Renal cortex interstitium (tissue), 11 donors: ENCODE results near the gene SEMA4A. TPM values are rescaled to one million over a fixed set of nuclear protein-coding genes. Genes with fewer than 3 reads are reported as not detected.
"Not testable (repeated sequence)": the region's sequence is repeated elsewhere in the genome, so short reads cannot be mapped to it uniquely, and the experiment has no call there.

Experiments used
- DNase-seq, 11 donors: peaks; one replicate each; pipeline ENCODE4 v3.0.0-alpha.2; 2013; ENCODE audit warnings: low read depth in 9 of 11, low spot score in 4 of 11; ENCODE audit errors: extremely low read depth in 1 of 11
- polyA plus RNA-seq, 3 donors: library from polyadenylated mRNA; unstranded; fragments of 120-200 nt; gene quantifications; one replicate each; pipeline ENCODE4 v1.2.1, GENCODE V29; 2013; ENCODE audit not compliant: insufficient read length in 3 of 3

Gene SEMA4A
- polyA plus RNA-seq, 3 donors = 16.6 to 27.8 (median 18.4) TPM

DNA sequence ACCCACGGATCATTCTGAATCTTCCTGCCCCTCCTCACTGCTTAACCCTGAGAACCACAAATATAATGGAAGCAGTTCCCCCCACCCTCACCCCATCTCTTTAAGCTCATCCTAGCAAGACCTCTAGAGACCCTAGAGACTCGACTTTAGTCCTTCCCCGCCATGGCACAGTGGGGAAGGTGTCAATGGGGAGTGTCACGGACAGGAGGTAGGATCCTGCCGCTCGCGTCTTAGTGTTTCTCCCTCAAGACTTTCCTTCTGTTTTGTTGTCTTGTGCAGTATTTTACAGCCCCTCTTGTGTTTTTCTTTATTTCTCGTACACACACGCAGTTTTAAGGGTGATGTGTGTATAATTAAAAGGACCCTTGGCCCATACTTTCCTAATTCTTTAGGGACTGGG, 58.7 kb downstream of the SEMA4A start:
- DNase-seq = no peak

DNA sequence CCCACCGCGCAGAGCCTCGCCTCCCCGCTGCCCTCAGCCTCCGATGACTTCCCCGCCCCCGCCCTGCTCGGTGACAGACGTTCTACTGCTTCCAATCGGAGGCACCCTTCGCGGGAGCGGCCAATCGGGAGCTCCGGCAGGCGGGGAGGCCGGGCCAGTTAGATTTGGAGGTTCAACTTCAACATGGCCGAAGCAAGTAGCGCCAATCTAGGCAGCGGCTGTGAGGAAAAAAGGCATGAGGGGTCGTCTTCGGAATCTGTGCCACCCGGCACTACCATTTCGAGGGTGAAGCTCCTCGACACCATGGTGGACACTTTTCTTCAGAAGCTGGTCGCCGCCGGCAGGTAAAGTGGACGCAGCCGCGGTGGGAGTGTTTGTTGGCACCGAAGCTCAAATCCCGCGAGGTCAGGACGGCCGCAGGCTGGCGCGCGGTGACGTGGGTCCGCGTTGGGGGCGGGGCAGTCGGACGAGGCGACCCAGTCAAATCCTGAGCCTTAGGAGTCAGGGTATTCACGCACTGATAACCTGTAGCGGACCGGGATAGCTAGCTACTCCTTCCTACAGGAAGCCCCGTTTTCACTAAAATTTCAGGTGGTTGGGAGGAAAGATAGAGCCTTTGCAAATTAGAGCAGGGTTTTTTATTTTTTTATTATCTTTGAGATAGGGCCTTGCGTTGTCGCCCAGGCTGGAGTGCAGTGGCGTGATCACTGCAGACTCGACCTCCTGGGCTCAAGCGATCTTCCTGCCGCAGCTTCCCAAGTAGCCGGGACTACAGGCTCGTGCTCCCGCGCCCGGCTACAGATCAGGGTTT, 59.7 kb downstream of the SEMA4A start, which contains the start of gene PMF1:
Gene PMF1 (plus strand): TSS at position 175 of the 811 bp plus-strand sequence. CDS start 9 bp downstream, at position 184.
- peak; percentile 88 to 97 (median 94) for DNase-seq

DNA sequence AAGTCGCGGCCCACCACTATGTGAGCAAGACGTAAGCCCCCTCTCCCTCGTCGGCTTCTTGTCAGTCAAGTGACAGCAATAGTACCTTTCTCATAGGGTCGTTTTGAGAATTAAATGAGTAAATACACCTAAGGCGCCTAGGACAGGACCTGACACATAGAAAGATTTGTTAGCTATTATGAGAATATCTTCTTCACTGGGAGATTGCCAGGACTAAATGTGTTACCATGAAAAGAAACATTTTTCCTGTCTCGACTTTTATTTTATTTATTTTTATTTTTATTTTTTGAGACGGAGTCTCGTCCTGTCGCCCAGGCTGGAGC, 60.2 kb downstream of the SEMA4A start:
- DNase-seq = no peak

DNA sequence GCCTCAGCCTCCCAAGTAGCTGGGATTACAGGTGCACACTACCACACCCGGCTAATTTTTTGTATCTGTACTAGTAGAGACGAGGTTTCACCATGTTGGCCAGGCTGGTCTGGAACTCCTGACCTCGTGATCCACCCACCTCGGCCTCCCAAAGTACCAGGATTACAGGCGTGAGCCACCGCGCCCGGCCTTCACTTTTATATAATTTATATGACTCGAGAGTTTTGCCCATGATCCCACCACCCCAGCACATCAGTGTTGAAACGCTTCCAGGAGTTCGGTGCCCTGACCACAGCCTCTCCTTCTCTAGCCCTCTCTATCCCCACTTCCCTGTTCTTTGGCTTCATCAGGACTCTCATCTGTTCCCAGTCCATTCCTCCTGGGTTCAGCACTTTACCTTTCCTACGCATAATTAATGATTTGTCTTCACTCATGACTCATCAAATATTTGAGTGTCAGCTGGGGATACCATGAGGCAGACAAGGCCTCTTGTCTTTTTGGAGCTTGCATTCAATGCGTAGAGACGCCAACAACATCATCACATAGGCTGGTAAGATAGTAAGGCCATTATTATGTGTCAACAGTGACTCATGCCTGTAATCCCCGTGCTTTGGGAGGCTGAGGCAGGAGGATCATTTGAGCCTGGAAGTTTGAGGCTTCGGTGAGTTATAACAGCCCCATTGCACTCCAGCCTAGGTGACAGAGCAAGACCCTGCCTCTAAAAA, 60.8 kb downstream of the SEMA4A start:
- DNase-seq = no peak

DNA sequence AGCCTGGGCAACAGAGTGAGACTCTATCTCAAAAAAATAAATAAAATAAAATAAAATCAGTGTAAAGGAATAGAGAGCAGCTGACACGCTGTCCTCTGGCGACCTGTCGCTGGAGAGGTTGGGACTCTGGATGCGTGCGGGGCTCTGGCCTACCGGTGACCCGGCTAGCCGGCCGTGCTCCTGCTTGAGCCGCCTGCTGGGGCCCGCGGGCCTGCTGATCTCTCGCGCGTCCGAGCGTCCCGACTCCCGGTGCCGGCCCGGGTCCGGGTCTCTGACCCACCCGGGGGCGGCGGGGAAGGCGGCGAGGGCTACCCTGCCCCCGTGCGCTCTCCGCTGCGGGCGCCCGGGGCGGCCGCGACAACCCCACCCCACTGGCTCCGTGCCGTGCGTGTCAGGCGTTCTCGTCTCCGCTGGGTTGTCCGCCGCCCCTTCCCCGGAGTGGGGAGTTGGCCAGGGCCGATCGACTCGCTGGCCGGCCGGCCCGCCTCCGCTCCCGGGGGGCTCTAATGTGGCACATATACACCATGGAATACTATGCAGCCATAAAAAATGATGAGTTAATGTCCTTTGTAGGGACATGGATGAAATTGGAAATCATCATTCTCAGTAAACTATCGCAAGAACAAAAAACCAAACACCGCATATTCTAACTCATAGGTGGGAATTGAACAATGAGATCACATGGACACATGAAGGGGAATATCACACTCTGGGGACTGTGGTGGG, 63.1 kb downstream of the SEMA4A start:
- not testable (repeated sequence) for DNase-seq

DNA sequence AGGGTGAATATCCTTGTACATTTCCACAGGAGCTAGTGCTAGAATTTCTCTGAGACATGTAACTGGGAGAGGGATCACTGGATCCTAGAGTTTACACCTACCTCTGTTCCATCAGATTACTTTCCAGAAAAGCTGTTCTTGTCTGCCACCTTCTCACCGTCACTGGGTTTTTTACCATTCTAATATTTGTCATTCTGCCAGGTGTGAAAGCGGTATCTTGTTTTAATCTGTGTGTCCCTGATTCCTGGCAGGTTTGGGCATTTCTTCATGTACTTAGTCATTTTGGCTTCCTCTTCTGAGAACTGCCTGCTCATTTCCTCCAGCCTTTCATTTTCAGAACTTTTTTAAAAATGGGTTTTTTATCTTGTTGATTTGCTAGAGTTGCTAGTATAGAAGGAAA, 64.5 kb downstream of the SEMA4A start:
- DNase-seq = no peak

DNA sequence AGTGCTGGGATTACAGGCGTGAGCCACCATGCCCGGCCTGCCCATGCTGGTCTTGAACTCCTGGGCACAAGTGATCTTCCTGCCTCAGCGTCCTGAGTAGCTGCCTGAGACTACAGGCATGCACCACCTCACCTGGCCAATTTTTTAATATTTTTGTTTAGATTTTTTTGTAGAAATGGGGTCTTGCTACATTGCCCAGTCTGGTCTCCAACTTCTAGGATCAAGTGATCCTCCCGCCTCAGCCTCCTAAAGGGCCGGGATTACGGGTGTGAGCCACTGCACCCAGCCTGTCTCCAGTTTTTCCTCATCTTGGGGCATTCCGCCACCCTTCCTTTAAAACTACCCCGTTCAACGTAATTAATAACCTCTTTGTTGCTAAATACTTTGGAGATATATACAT, 66.8 kb downstream of the SEMA4A start:
- DNase-seq = no peak

DNA sequence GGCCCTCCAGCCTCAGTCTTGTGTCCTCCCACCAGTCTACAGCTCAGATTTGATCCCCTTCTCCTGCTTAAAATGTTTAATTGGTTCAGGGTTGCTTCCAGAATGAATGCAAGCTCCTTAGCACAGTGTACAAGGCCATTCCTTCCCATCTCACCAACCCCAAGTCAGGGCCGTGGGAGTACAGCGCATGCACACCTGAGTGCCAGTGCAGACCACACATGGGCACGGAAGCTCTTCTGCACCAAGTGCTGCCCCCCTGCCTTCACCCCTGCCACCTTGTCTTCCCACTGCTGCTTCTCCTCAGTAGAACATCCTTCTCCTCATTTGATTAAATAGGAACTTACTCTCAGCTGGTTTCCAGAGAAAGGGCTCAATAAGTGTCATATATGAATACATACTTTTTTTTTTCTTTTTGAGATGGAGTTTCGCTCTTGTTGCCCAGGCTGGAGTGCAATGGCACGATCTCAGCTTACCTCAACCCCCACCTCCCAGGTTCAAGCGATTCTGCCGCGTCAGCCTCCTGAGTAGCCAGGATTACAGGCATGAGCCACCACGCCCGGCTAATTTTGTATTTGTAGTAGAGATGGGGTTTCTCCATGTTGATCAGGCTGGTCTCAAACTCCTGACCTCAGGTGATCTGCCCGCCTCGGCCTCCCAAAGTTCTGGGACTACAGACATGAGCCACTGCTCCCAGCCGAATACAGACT, 68.8 kb downstream of the SEMA4A start:
- DNase-seq = no peak

DNA sequence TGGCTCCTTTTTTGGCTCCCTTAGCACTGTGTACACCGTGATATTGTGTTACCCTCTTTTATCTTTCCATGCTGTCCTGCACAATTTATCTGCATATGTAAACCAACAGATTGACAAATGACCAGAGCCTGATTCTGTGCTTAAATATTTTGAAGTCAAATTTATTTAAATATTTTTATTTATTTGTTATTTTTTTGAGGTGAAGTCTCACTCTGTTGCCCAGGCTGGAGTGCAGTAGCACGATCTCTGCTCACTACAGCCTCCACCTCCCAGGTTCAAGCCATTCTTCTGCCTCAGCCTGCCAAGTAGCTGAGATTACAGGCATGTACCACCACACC, 72.3 kb downstream of the SEMA4A start:
- no peak for DNase-seq

DNA sequence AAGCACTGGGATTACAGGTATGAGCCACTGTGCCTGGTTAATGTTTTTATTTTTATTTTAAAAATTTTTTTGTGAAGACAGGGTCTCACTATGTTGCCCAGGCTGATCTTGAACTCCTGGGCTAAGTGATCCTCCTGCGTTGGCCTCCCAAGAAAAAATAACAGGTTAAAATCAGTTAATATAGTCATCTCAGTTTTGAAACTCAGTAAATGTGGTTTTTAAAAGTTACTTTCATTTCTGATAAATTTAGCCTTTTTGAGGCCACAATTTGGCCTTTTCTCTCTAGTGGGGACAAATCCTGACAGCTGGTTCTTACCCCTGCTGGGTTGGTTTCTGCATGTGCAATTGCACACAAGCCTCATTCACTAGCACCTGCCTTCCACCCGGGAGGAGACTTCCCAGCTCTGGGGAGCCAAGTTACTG, 72.7 kb downstream of the SEMA4A start:
- DNase-seq = no peak

DNA sequence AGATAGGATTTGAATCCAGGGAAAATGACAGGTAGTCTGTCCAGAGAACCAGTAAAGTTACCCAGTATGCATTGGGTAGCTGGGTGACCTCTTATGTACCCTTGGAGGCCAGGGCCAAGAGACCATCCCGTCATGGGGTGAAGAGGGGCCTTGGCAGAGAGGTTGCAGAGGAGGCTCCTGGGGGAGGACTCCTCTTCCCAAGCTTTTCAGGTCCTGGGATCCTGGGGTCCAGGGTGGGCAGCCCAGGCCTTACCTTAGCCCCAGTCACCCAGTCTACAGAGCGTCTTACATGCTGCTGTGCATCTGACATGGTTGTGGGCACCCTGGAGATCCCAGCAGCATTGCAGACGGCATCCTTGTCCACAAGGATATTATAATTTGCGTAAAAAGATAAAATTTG, 73.4 kb downstream of the SEMA4A start:
- no peak for DNase-seq

Other genes with a start within 250 kb of the SEMA4A start
- gene RIT1, start 242.2 kb upstream of the SEMA4A start, polyA plus RNA-seq = 10 to 100 TPM; 49.2 to 56.8 (median 50.6) TPM
- gene KHDC4, start 219.2 kb upstream of the SEMA4A start, polyA plus RNA-seq = 10 to 100 TPM; 48.4 to 81.3 (median 52.5) TPM
- gene RXFP4, start 211.9 kb upstream of the SEMA4A start, polyA plus RNA-seq = under 1 TPM in 2 of 3 donors, not detected in 1; 0.09 to 0.25 TPM
- 10 to 100 TPM; 75.4 to 82.0 (median 77.6) TPM for gene ARHGEF2, start 175.0 kb upstream of the SEMA4A start, polyA plus RNA-seq
- gene SSR2, start 132.6 kb upstream of the SEMA4A start, polyA plus RNA-seq = 100 to 1,000 TPM; 351 to 415 (median 404) TPM
- 10 to 100 TPM; 53.3 to 57.8 (median 53.7) TPM for gene UBQLN4, start 99.8 kb upstream of the SEMA4A start, polyA plus RNA-seq
- gene LAMTOR2, start 98.8 kb upstream of the SEMA4A start, polyA plus RNA-seq = 10 to 100 TPM; 51.4 to 65.5 (median 58.1) TPM
- 10 to 100 TPM; 46.2 to 67.0 (median 47.6) TPM for gene RAB25, start 92.4 kb upstream of the SEMA4A start, polyA plus RNA-seq
- 10 to 100 TPM; 42.4 to 54.4 (median 48.0) TPM for gene MEX3A, start 71.1 kb upstream of the SEMA4A start, polyA plus RNA-seq
- 100 to 1,000 TPM in 1 of 3 donors, 10 to 100 TPM in 2; 67.7 to 140 (median 93.9) TPM for gene LMNA, start 38.9 kb upstream of the SEMA4A start, polyA plus RNA-seq
- 10 to 100 TPM; 26.1 to 36.0 (median 32.3) TPM for gene SLC25A44, start 40.5 kb downstream of the SEMA4A start, polyA plus RNA-seq
- 10 to 100 TPM; 79.5 to 96.1 (median 93.1) TPM for gene PMF1, start 59.4 kb downstream of the SEMA4A start, polyA plus RNA-seq
- 1 to 10 TPM; 2.1 to 6.7 (median 2.3) TPM for gene BGLAP, start 88.6 kb downstream of the SEMA4A start, polyA plus RNA-seq
- gene PAQR6, start 94.5 kb downstream of the SEMA4A start, polyA plus RNA-seq = 1 to 10 TPM; 4.3 to 7.0 (median 5.1) TPM
- gene SMG5, start 129.2 kb downstream of the SEMA4A start, polyA plus RNA-seq = 10 to 100 TPM; 53.7 to 67.6 (median 66.5) TPM
- gene TMEM79, start 130.7 kb downstream of the SEMA4A start, polyA plus RNA-seq = 1 to 10 TPM; 5.8 to 6.6 (median 6.5) TPM
- gene GLMP, start 142.1 kb downstream of the SEMA4A start, polyA plus RNA-seq = 10 to 100 TPM; 52.1 to 71.2 (median 64.5) TPM
- gene VHLL, start 145.7 kb downstream of the SEMA4A start, polyA plus RNA-seq = not detected
- 100 to 1,000 TPM; 300 to 385 (median 351) TPM for gene CCT3, start 184.7 kb downstream of the SEMA4A start, polyA plus RNA-seq
- 1 to 10 TPM in 1 of 3 donors, under 1 TPM in 2; 0.78 to 2.3 (median 0.82) TPM for gene TSACC, start 184.9 kb downstream of the SEMA4A start, polyA plus RNA-seq
- gene RHBG, start 215.6 kb downstream of the SEMA4A start, polyA plus RNA-seq = 10 to 100 TPM in 2 of 3 donors, 1 to 10 TPM in 1; 9.3 to 18.3 (median 11.8) TPM